Measurements from ENCODE around the gene ARIH2. TPM values are rescaled to one million over a fixed set of nuclear protein-coding genes. Genes with fewer than 3 reads are reported as not detected.

ARIH2 gene
- total RNA-seq, 1 experiment from 2014 or later: 106 TPM

DNA sequence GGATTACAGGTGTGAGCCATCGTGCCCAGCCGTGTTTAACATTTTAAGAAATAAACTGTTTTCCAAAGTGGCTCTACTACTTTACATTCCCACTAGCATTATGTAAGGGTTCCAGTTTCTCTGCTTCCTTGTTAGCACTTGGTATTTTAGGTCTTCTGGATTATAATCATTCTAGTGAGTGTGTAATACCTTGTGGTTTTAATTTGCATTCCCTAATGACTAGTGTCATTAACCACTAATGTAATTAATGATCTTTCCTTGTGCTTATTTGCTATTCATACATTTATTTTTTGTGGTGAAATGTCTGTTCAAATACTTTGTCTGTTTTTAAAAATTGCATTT, 30.7 kb downstream of the ARIH2 start:
- no peak for DNase-seq
- H3K36me3 ChIP-seq (ENCODE audit: control insufficient read depth, insufficient read depth, low read length): no peaks in the 10 kb centered on the region
- Mint-ChIP-seq H3K9me3 (ENCODE audit: unreplicated experiment) (no peaks in the 10 kb centered on the region), H3K27me3 (ENCODE audit: insufficient read depth, unreplicated experiment) (no peaks in the 10 kb centered on the region), H3K4me3 (ENCODE audit: unreplicated experiment) (no peak overlapping the region), H3K27ac (ENCODE audit: unreplicated experiment) (no peak overlapping the region), H3K4me1 (ENCODE audit: low read depth, unreplicated experiment) (peaks cover 7% of the 10 kb centered on the region), H3K36me3 (ENCODE audit: insufficient read depth, unreplicated experiment) (peaks cover 27% of the 10 kb centered on the region)
- no peaks in the 10 kb centered on the region for H3K4me1 ChIP-seq
- POLR2A ChIA-PET: no interaction called here
- H3K4me3 ChIP-seq (ENCODE audit: low read depth, low read length): no peak overlapping the region
- BruUV-seq (replicated peaks): no TSS peak
- no peaks in the 10 kb centered on the region for H3K27me3 ChIP-seq (replicated peaks; ENCODE audit: control insufficient read depth, insufficient read depth, low read length)
- intact Hi-C loops (cut with micrococcal nuclease; ENCODE audit: unreplicated experiment): no loop called here
- CTCF ChIA-PET: no interaction called here
- no peaks in the 10 kb centered on the region for H3K9me3 ChIP-seq
- TF ChIP-seq CTCF (IDR thresholded peaks at IDR 0.05; ENCODE audit: insufficient read depth in 1 of 2, low read depth in 1 of 2, low read length in 1 of 2, severe bottlenecking in 1 of 2, unreplicated experiment in 1 of 2): no peak

GRCh38 chr3:48950051-48950450, 31.4 kb downstream of the ARIH2 start:
- Histone ChIP-seq H3K4me3 (ENCODE audit: low read depth, low read length) (no peak overlapping the region), H3K4me1 (no peaks in the 10 kb centered on the region), H3K9me3 (no peaks in the 10 kb centered on the region), H3K36me3 (ENCODE audit: control insufficient read depth, insufficient read depth, low read length) (no peaks in the 10 kb centered on the region), H3K27me3 (replicated peaks; ENCODE audit: control insufficient read depth, insufficient read depth, low read length) (no peaks in the 10 kb centered on the region)
- POLR2A ChIA-PET: no interaction called here
- CTCF ChIA-PET: interaction anchor here (0.6 kb wide), 1 partner anchor 100 kb away, joined by 3 read pairs; no protein-coding TSS in a partner anchor
- intact Hi-C loops (cut with micrococcal nuclease; ENCODE audit: unreplicated experiment): loop anchor here (10.0 kb wide), 1 partner anchor 265 kb away; the partner anchor contains the start of gene NCKIPSD
- no peak for DNase-seq
- no TSS peak for BruUV-seq (replicated peaks)
- H3K4me3 Mint-ChIP-seq (ENCODE audit: unreplicated experiment): no peak overlapping the region
- H3K36me3 Mint-ChIP-seq (ENCODE audit: insufficient read depth, unreplicated experiment): peaks cover 34% of the 10 kb centered on the region
- peaks cover 7% of the 10 kb centered on the region for H3K4me1 Mint-ChIP-seq (ENCODE audit: low read depth, unreplicated experiment)
- H3K27ac Mint-ChIP-seq (ENCODE audit: unreplicated experiment): no peak overlapping the region
- no peaks in the 10 kb centered on the region for H3K27me3 Mint-ChIP-seq (ENCODE audit: insufficient read depth, unreplicated experiment)
- no peak for TF ChIP-seq CTCF (IDR thresholded peaks at IDR 0.05; ENCODE audit: insufficient read depth in 1 of 2, low read depth in 1 of 2, low read length in 1 of 2, severe bottlenecking in 1 of 2, unreplicated experiment in 1 of 2)
- H3K9me3 Mint-ChIP-seq (ENCODE audit: unreplicated experiment): no peaks in the 10 kb centered on the region

DNA sequence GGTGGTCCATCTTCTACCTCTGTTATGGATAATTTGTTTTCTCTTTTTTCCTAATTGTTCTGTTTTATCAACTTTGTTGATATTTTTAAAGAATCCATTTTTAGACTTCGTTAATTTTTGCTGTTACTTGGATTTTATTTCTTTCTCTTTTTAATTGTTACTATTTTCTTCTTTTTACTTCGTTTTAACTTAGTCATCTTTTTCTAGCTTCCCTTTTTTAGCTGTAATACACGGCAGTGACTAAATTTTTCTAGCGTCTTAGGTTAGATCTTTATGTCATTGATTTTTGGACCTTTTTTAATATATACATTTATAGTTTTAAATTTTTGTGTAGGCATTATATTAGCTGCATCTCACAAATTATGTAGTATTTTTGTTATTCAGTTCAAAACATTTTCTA, 33.1 kb downstream of the ARIH2 start:
- POLR2A ChIA-PET: no interaction called here
- H3K4me3 Mint-ChIP-seq (ENCODE audit: unreplicated experiment): no peak overlapping the region
- no peaks in the 10 kb centered on the region for H3K27me3 Mint-ChIP-seq (ENCODE audit: insufficient read depth, unreplicated experiment)
- Histone ChIP-seq H3K4me3 (ENCODE audit: low read depth, low read length) (no peak overlapping the region), H3K27me3 (replicated peaks; ENCODE audit: control insufficient read depth, insufficient read depth, low read length) (no peaks in the 10 kb centered on the region), H3K36me3 (ENCODE audit: control insufficient read depth, insufficient read depth, low read length) (no peaks in the 10 kb centered on the region), H3K9me3 (no peaks in the 10 kb centered on the region), H3K4me1 (no peaks in the 10 kb centered on the region)
- intact Hi-C loops (cut with micrococcal nuclease; ENCODE audit: unreplicated experiment): loop anchor here (1.0 to 10.0 kb wide), 2 partner anchors 214 to 267 kb away; partner anchors contain the start of gene NCKIPSD
- DNase-seq: no peak
- H3K27ac Mint-ChIP-seq (ENCODE audit: unreplicated experiment): no peak overlapping the region
- CTCF ChIA-PET: interaction anchor here (1.2 kb wide), 1 partner anchor 254 kb away, joined by 3 read pairs; no protein-coding TSS in a partner anchor
- BruUV-seq (replicated peaks): no TSS peak
- H3K9me3 Mint-ChIP-seq (ENCODE audit: unreplicated experiment): no peaks in the 10 kb centered on the region
- peaks cover 7% of the 10 kb centered on the region for H3K4me1 Mint-ChIP-seq (ENCODE audit: low read depth, unreplicated experiment)
- no peak for TF ChIP-seq CTCF (IDR thresholded peaks at IDR 0.05; ENCODE audit: insufficient read depth in 1 of 2, low read depth in 1 of 2, low read length in 1 of 2, severe bottlenecking in 1 of 2, unreplicated experiment in 1 of 2)
- H3K36me3 Mint-ChIP-seq (ENCODE audit: insufficient read depth, unreplicated experiment): peaks cover 45% of the 10 kb centered on the region

All from Caco-2 (cell line).